PC-9 (cell line): ENCODE data around the gene CLDN7.

Experiments used
- EZH2 ChIP-seq: fragments of 200-600 bp; sonication (generic); IDR thresholded peaks from 2 replicates; pipeline ENCODE4 v1.8.0; 2017; ENCODE audit warnings: antibody characterized with exemption, low read depth
- TF ChIP-seq, protein P1 (sequence below): fragments of 200-600 bp; sonication (generic); conservative IDR thresholded peaks from 2 replicates; pipeline ENCODE4 v1.6.1; 2017; ENCODE audit warnings: mixed run types, antibody characterized with exemption, mild to moderate bottlenecking, moderate library complexity

DNA sequence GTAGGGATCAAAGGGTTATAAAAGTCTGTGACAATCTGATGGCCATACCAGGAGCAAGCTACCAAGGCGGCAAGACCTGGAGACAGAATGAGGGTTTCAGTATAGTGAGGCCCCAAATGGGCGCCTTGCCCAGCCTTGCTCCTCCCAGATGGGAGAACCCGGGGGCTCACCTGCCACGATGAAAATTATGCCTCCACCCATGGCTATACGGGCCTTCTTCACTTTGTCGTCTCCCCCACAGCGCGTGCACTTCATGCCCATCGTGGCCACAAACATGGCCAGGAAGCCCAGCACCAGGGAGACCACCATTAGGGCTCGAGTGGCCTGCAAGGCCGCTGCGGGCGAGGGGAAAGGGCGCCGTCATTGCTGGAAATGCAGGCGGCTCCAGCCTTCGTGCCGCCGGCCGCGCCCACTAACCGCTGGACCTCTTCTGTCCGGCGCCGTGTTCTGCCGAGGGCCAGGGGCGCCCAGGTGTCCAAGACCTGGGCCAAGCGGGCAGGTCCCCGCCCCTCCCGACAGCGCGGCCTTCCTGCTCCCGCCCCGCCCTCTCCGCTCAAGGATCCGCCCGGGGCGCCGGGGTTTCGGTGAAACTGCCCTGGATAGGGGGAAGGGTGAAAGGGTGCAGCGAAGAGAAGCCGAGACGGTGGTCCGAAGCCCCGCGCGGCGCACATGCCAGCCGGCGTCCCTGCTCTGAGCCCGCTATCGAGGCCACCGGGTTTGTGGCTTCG is 1.5 kb downstream of the CLDN7 start:
- TF ChIP-seq, protein P1, sequence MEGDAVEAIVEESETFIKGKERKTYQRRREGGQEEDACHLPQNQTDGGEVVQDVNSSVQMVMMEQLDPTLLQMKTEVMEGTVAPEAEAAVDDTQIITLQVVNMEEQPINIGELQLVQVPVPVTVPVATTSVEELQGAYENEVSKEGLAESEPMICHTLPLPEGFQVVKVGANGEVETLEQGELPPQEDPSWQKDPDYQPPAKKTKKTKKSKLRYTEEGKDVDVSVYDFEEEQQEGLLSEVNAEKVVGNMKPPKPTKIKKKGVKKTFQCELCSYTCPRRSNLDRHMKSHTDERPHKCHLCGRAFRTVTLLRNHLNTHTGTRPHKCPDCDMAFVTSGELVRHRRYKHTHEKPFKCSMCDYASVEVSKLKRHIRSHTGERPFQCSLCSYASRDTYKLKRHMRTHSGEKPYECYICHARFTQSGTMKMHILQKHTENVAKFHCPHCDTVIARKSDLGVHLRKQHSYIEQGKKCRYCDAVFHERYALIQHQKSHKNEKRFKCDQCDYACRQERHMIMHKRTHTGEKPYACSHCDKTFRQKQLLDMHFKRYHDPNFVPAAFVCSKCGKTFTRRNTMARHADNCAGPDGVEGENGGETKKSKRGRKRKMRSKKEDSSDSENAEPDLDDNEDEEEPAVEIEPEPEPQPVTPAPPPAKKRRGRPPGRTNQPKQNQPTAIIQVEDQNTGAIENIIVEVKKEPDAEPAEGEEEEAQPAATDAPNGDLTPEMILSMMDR = no peak
- no peak for TF ChIP-seq EZH2
